ENCODE results near the gene AHSP.

GRCh38 chr16:31508706-31509195, 18.9 kb upstream of the AHSP start:
- TF ChIP-seq USF2 (IDR thresholded peaks at IDR 0.05; ENCODE audit: low read depth, low read length), result no peak
- no peak for TF ChIP-seq CTCF (conservative IDR thresholded peaks at IDR 0.05; ENCODE audit: low read depth, low read length)
- no peak for TF ChIP-seq POLR2A (IDR thresholded peaks at IDR 0.05; ENCODE audit: low read depth, low read length)
